Measurements from ENCODE around the gene STARD3. TPM values are rescaled to one million over a fixed set of nuclear protein-coding genes. Genes with fewer than 3 reads are reported as not detected.

The STARD3 gene
- total and polyA plus RNA-seq, 2 of the 13 experiments (the other 11 are each of a cell fraction or from before 2014, with no cell fraction given): 34.6 to 100 TPM

GRCh38 chr17:39636927-39637736, at the start of gene STARD3 (continued):
- TF ChIP-seq RXRA (CRISPR knock-in tag; IDR thresholded peaks at IDR 0.05): peak; percentile 63; the same call in 1 of the 2 replicates
- peak; percentile 97 for TF ChIP-seq ARID4A (CRISPR knock-in tag; IDR thresholded peaks at IDR 0.05; ENCODE audit: borderline replicate concordance)
- peak; percentile 81; the same call in 1 of the 2 replicates for TF ChIP-seq SMAD1 (CRISPR knock-in tag; IDR thresholded peaks at IDR 0.05; ENCODE audit: borderline replicate concordance, low read depth)
- peak; percentile 85 for TF ChIP-seq ZNF317 (CRISPR knock-in tag; IDR thresholded peaks at IDR 0.05)
- no peak for TF ChIP-seq CBX5 (CRISPR knock-in tag; IDR thresholded peaks at IDR 0.05; ENCODE audit: borderline replicate concordance)
- TF ChIP-seq SOX6 (IDR thresholded peaks at IDR 0.05): no peak
- peak; percentile 73 for TF ChIP-seq SOX6 (CRISPR knock-in tag; IDR thresholded peaks at IDR 0.05)
- peak; percentile 90 for TF ChIP-seq SAP130 (CRISPR knock-in tag; IDR thresholded peaks at IDR 0.05; ENCODE audit: low read depth)
- TF ChIP-seq EZH2 (conservative IDR thresholded peaks at IDR 0.05; ENCODE audit: low read depth, low read length): no peak
- TF ChIP-seq HOXA5 (CRISPR knock-in tag; IDR thresholded peaks at IDR 0.05): peak; percentile 71; the same call in 1 of the 2 replicates
- TF ChIP-seq DMTF1 (CRISPR knock-in tag; IDR thresholded peaks at IDR 0.05): 0 out of 2 replicates have a peak, but pooled peaks have one; percentile 30
- TF ChIP-seq HMG20A (CRISPR knock-in tag; IDR thresholded peaks at IDR 0.05; ENCODE audit: borderline replicate concordance): no peak
- peak; percentile 67 for TF ChIP-seq ZMAT3 (CRISPR knock-in tag; conservative IDR thresholded peaks at IDR 0.05)
- peak; percentile 66 for TF ChIP-seq CTCF (CRISPR knock-in tag; IDR thresholded peaks at IDR 0.05)
- peak; percentile 41; the same call in 1 of the 2 replicates for TF ChIP-seq ZBTB21 (CRISPR knock-in tag; IDR thresholded peaks at IDR 0.05)
- 0 out of 2 replicates have a peak, but pooled peaks have one; percentile 25 for TF ChIP-seq ARNTL (CRISPR knock-in tag; IDR thresholded peaks at IDR 0.05)
- no peak for TF ChIP-seq RNF2 (conservative IDR thresholded peaks at IDR 0.05; ENCODE audit: low read depth)
- TF ChIP-seq JUNB (CRISPR knock-in tag; IDR thresholded peaks at IDR 0.05; ENCODE audit: borderline replicate concordance): no peak
- TF ChIP-seq ARNT (IDR thresholded peaks at IDR 0.05): no peak
- no peak for TF ChIP-seq SIX1 (CRISPR knock-in tag; IDR thresholded peaks at IDR 0.05; ENCODE audit: borderline replicate concordance)
- TF ChIP-seq ATF7-NPFF (CRISPR knock-in tag; IDR thresholded peaks at IDR 0.05; ENCODE audit: low read depth): peak; percentile 81
- no peak for TF ChIP-seq ZNF251 (CRISPR knock-in tag; IDR thresholded peaks at IDR 0.05)

Measured in HepG2 (cell line).